CD4-positive, alpha-beta memory T cell (primary cell): ENCODE measurements around the gene ACD. TPM values are rescaled to one million over a fixed set of nuclear protein-coding genes. Genes with fewer than 3 reads are reported as not detected.

Source experiments
- CTCF ChIA-PET: fragments of 350-600 bp; sonication (Branson Sonifier 250); formaldehyde crosslinking; loops from one replicate; lab custom pipeline; 2021; ENCODE audit warnings: inconsistent platforms; ENCODE audit not compliant: partially characterized antibody; lab: Charles Lee
- POLR2A ChIA-PET: fragments of 350-600 bp; sonication (Branson Sonifier 250); formaldehyde crosslinking; loops from one replicate; lab custom pipeline; 2021; ENCODE audit not compliant: partially characterized antibody; lab: Charles Lee
- DNase-seq, 5 donors: peaks; one replicate each; pipeline versions ENCODE4 v3.0.0 to v3.0.0-alpha.2; 2020 to 2022; ENCODE audit warnings: mixed read lengths in 1 of 5
- H3K27ac ChIP-seq: one replicate; pipeline ENCODE4 v1.7.0; 2013; ENCODE audit warnings: low read depth, low read length
- H3K27me3 ChIP-seq: 2 replicates; pipeline ENCODE4 v1.7.0; 2013; ENCODE audit warnings: mild to moderate bottlenecking, low read length, moderate library complexity; ENCODE audit not compliant: insufficient read depth
- H3K36me3 ChIP-seq: 2 replicates; pipeline ENCODE4 v1.7.0; 2013; ENCODE audit warnings: mild to moderate bottlenecking, low read length, moderate library complexity; ENCODE audit not compliant: insufficient read depth
- H3K4me1 ChIP-seq: 2 replicates; pipeline ENCODE4 v1.7.0; 2013; ENCODE audit warnings: mild to moderate bottlenecking, low read length, moderate library complexity; ENCODE audit not compliant: insufficient read depth
- H3K4me3 ChIP-seq, 2 donors: one replicate each; pipeline ENCODE4 v1.7.0; 2013; ENCODE audit warnings: low read length in 2 of 2, mild to moderate bottlenecking in 1 of 2
- H3K9me3 ChIP-seq, 2 donors: one replicate each; pipeline ENCODE4 v1.7.0; 2013; ENCODE audit warnings: low read length in 2 of 2, control low read depth in 1 of 2; ENCODE audit not compliant: control insufficient read depth in 1 of 2
- H3K27ac Mint-ChIP-seq, 7 donors: one replicate each; pipeline ENCODE4 v1.8.0; 2020 to 2021; ENCODE audit warnings: mixed read lengths in 7 of 7, mild to moderate bottlenecking in 6 of 7, inconsistent platforms in 3 of 7, moderate library complexity in 3 of 7
- H3K27me3 Mint-ChIP-seq, 2 donors: one replicate each; pipeline ENCODE4 v1.8.0; 2020 to 2021; ENCODE audit warnings: mixed read lengths in 2 of 2
- H3K36me3 Mint-ChIP-seq, 2 donors: one replicate each; pipeline ENCODE4 v1.8.0; 2020 to 2021; ENCODE audit warnings: mixed read lengths in 2 of 2, inconsistent platforms in 1 of 2, mild to moderate bottlenecking in 1 of 2
- H3K4me1 Mint-ChIP-seq, 4 donors: one replicate each; pipeline ENCODE4 v1.8.0; 2020 to 2021; ENCODE audit warnings: mixed read lengths in 4 of 4, mild to moderate bottlenecking in 1 of 4
- H3K4me3 Mint-ChIP-seq, 8 donors: one replicate each; pipeline ENCODE4 v1.8.0; 2020 to 2021; ENCODE audit warnings: mixed read lengths in 8 of 8, mild to moderate bottlenecking in 7 of 8, moderate library complexity in 6 of 8, inconsistent platforms in 3 of 8
- H3K9me3 Mint-ChIP-seq, 8 donors: one replicate each; pipeline ENCODE4 v1.8.0; 2020 to 2021; ENCODE audit warnings: mixed read lengths in 8 of 8, mild to moderate bottlenecking in 5 of 8, inconsistent platforms in 3 of 8, moderate library complexity in 1 of 8
- intact Hi-C: fragments of 100-400 bp; cut with micrococcal nuclease; formaldehyde crosslinking; loops from one replicate; pipeline ENCODE4 v1.15.1; 2023
- polyA plus RNA-seq, 2 donors: library from polyadenylated mRNA; unstranded; fragments of 300-500 nt; fragmentation: Illumina TruSeq; gene quantifications; one replicate each; pipeline ENCODE4 v1.2.3, GENCODE V29; 2021
- total RNA-seq, 2 experiments: library from RNA; stranded (reverse); gene quantifications; one replicate each; pipeline ENCODE4 v1.2.3, GENCODE V29; 2021

The ACD gene
- 10 to 100 TPM; 49.6 to 50.6 TPM for total RNA-seq
- 10 to 100 TPM; 33.3 to 48.5 TPM for polyA plus RNA-seq

DNA sequence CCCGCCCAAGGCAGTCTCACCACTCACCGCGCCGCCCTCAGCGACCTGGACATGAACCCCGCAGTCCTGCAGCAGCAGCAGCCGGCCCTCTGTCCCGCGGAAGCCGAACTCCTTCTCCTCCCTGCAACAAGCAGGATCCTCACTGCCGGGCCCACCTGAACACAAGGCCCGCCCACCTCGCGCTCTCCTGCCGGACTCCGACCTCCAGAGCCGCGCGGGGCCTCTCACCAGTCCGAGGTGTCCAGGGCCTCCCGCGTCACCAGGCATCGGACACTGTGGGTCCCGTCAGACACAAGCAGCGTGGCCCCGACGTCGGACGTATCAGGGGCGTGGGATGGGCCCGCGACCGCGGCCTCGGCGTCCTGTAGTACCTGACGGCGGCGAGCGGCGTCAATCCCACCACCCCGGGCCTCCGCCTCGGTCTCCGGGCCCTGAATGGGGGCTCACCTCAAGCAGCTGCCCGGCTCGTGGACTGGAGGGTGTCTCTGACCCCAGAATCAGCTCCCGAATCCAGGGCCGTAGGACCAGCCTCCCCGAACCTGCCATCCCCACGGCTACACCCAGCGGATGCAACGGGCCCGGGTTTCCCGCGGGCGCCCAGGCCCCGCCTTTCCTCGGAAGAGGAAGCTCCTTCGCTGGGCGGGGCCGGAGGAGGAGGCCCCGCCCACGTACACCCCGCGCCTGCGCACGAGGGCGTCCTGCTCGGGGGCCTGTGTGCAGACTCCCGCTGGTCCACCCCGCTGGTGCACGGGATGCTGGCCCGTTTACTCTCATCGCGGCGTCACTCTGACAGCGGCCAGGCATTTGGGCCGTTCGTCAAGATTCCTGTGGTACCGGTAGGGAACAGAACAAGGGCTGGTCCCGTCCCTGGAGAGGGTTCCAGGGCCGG, at the start of gene ACD:
ACD (minus strand) TSS at position 586 of the 889 bp plus-strand sequence; CDS start at position 546, 40 bp downstream.
- POLR2A ChIA-PET, result interaction anchor here (0.6 to 6.1 kb wide), 26 partner anchors 11 to 276 kb away, joined by 3 to 164 read pairs (median 5); partner anchors contain the start of genes ATP6V0D1, CARMIL2, CTCF and EDC4
- peak within 1 kb of the TSS; percentile 97 to 99 (median 98) for H3K27ac Mint-ChIP-seq
- peak within 1 kb of the TSS; percentile 93 to 98 (median 95) for H3K4me3 Mint-ChIP-seq

GRCh38 chr16:67709050-67709449, 49.0 kb upstream of the ACD start:
- intact Hi-C loops, result no loop called here
- peak overlapping the region in 2 of 7 donors; percentile 57 to 73 for H3K27ac Mint-ChIP-seq
- Histone ChIP-seq H3K27ac (no peak overlapping the region), H3K9me3 (no peaks in the 10 kb centered on the region), H3K36me3 (no peaks in the 10 kb centered on the region), H3K4me1 (peaks cover 4% of the 10 kb centered on the region), H3K4me3 (no peak overlapping the region), H3K27me3 (no peaks in the 10 kb centered on the region)
- ChIA-PET CTCF (interaction anchor here (0.6 kb wide), 1 partner anchor 195 kb away, joined by 3 read pairs; no protein-coding TSS in a partner anchor), POLR2A (interaction anchor here (1.6 kb wide), 1 partner anchor 11 kb away, joined by 7 read pairs; the partner anchor contains the start of gene GFOD2)
- H3K27me3 Mint-ChIP-seq, result no peaks in the 10 kb centered on the region
- peaks cover 8 to 9% of the 10 kb centered on the region in 2 donors for H3K36me3 Mint-ChIP-seq
- no peak overlapping the region for H3K4me3 Mint-ChIP-seq
- no peak for DNase-seq
- no peaks in the 10 kb centered on the region for H3K9me3 Mint-ChIP-seq
- H3K4me1 Mint-ChIP-seq, result peaks cover 18 to 39% (median 31%) of the 10 kb centered on the region in 4 donors

More for the DNA sequence above, at the start of gene ACD:
- Histone ChIP-seq H3K27me3 (no peaks in the 10 kb centered on the region), H3K4me3 (peak within 1 kb of the TSS; percentile 98 to 100), H3K9me3 (no peaks in the 10 kb centered on the region), H3K27ac (peak within 1 kb of the TSS; percentile 98), H3K4me1 (peaks cover 25% of the 10 kb centered on the region), H3K36me3 (peaks cover 19% of the 10 kb centered on the region)
- DNase-seq, result peak; percentile 90 to 96 (median 94)
- H3K4me1 Mint-ChIP-seq, result peaks cover 9 to 43% (median 19%) of the 10 kb centered on the region in 4 donors
- H3K27me3 Mint-ChIP-seq, result no peaks in the 10 kb centered on the region
- CTCF ChIA-PET, result interaction anchor here (0.8 to 6.4 kb wide), 13 partner anchors 8 to 179 kb away, joined by 3 to 51 read pairs (median 5); partner anchors contain the start of genes ATP6V0D1, C16orf86, CARMIL2 and CTCF
- peaks cover 7 to 24% of the 10 kb centered on the region in 2 donors for H3K36me3 Mint-ChIP-seq
- no peaks in the 10 kb centered on the region for H3K9me3 Mint-ChIP-seq
- intact Hi-C loops, result loop anchor here (1.0 to 5.0 kb wide), 8 partner anchors 15 to 425 kb away; partner anchors contain the start of genes ATP6V0D1, CARMIL2, CTCF and GFOD2

- DNase-seq, result no peak
- Histone ChIP-seq H3K4me1 (peaks cover 11% of the 10 kb centered on the region), H3K27me3 (no peaks in the 10 kb centered on the region), H3K27ac (no peak overlapping the region), H3K36me3 (no peaks in the 10 kb centered on the region), H3K9me3 (no peaks in the 10 kb centered on the region), H3K4me3 (no peak overlapping the region)
- Mint-ChIP-seq H3K27ac (peak overlapping the region in 4 of 7 donors; percentile 30 to 68 (median 46)), H3K36me3 (peaks cover 6 to 8% of the 10 kb centered on the region in 2 donors), H3K27me3 (no peaks in the 10 kb centered on the region), H3K9me3 (no peaks in the 10 kb centered on the region), H3K4me1 (peaks cover 20 to 41% (median 33%) of the 10 kb centered on the region in 4 donors), H3K4me3 (no peak overlapping the region)
- ChIA-PET CTCF (no interaction called here), POLR2A (interaction anchor here (1.6 kb wide), 1 partner anchor 11 kb away, joined by 7 read pairs; the partner anchor contains the start of gene GFOD2)
- intact Hi-C loops, result no loop called here
Observed at GRCh38 chr16:67708368-67708771, 48.3 kb upstream of the ACD start.

- Histone ChIP-seq H3K9me3 (no peaks in the 10 kb centered on the region), H3K4me3 (no peak overlapping the region), H3K27me3 (no peaks in the 10 kb centered on the region), H3K36me3 (no peaks in the 10 kb centered on the region), H3K4me1 (peaks cover 16% of the 10 kb centered on the region), H3K27ac (no peak overlapping the region)
- Mint-ChIP-seq H3K27me3 (no peaks in the 10 kb centered on the region), H3K36me3 (peaks cover 6 to 8% of the 10 kb centered on the region in 2 donors), H3K9me3 (no peaks in the 10 kb centered on the region), H3K27ac (peak overlapping the region in 3 of 7 donors; percentile 13 to 79 (median 42)), H3K4me1 (peaks cover 23 to 46% (median 36%) of the 10 kb centered on the region in 4 donors), H3K4me3 (peak overlapping the region in 1 of 8 donors; percentile 46)
- ChIA-PET POLR2A (no interaction called here), CTCF (no interaction called here)
- intact Hi-C loops, result no loop called here
- no peak for DNase-seq
Observed at GRCh38 chr16:67707790-67708189, 47.7 kb upstream of the ACD start.

DNA sequence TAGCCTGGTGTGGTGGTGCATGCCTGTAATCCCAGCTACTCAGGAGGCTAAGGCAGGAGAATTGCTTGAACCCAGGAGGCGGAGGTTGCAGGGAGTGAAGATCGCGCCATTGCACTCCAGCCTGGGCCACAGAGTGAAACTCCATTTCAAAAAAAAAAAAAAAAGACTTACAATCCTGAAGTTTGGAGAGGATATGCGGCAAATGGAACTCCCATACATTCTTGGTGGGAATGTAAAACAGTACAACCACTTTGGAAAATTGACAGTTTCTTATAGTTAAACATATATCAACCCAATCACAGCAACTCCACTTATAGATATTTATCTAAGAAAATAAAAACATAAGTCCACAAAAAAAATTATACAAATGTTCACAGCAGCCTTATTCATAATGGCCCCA, 47.1 kb upstream of the ACD start:
- intact Hi-C loops, result no loop called here
- Mint-ChIP-seq H3K36me3 (peaks cover 6 to 8% of the 10 kb centered on the region in 2 donors), H3K4me3 (no peak overlapping the region), H3K27ac (no peak overlapping the region), H3K4me1 (peaks cover 23 to 52% (median 37%) of the 10 kb centered on the region in 4 donors), H3K27me3 (no peaks in the 10 kb centered on the region), H3K9me3 (no peaks in the 10 kb centered on the region)
- Histone ChIP-seq H3K4me3 (no peak overlapping the region), H3K27ac (no peak overlapping the region), H3K27me3 (no peaks in the 10 kb centered on the region), H3K9me3 (no peaks in the 10 kb centered on the region), H3K4me1 (peaks cover 20% of the 10 kb centered on the region), H3K36me3 (no peaks in the 10 kb centered on the region)
- POLR2A ChIA-PET, result interaction anchor here (1.8 kb wide), 1 partner anchor 12 kb away, joined by 7 read pairs; the partner anchor contains the start of gene GFOD2
- CTCF ChIA-PET, result no interaction called here
- no peak for DNase-seq

DNA sequence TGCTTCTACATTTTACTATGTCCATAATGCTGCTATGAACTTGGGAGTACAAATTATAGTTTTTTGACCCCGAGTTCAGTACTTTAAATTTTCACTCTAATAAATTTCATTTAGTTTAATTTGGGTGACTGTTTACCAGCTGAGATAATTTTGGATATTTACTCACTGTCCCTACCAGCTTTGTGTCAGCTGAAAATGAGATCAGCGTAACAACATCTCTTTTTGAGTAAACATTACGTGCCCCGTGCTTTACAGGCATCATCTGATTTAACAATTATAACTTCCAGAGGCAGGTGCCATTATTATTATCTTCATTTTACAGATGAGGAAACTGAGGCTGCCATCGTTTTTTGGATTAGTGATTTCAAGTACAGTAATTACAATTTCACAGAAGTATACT, 44.0 kb upstream of the ACD start:
- Mint-ChIP-seq H3K27ac (peak overlapping the region in 5 of 7 donors; percentile 42 to 92 (median 89)), H3K36me3 (no peaks in the 10 kb centered on the region), H3K27me3 (no peaks in the 10 kb centered on the region), H3K4me1 (peaks cover 17 to 38% (median 28%) of the 10 kb centered on the region in 4 donors), H3K9me3 (no peaks in the 10 kb centered on the region), H3K4me3 (peak overlapping the region in 4 of 8 donors; percentile 16 to 69 (median 22))
- no peaks in the 10 kb centered on the region for H3K27me3 ChIP-seq
- intact Hi-C loops, result no loop called here
- H3K4me3 ChIP-seq, result no peak overlapping the region
- peaks cover 20% of the 10 kb centered on the region for H3K4me1 ChIP-seq
- H3K9me3 ChIP-seq, result no peaks in the 10 kb centered on the region
- H3K36me3 ChIP-seq, result no peaks in the 10 kb centered on the region
- DNase-seq, result no peak
- ChIA-PET POLR2A (interaction anchor here (1.3 kb wide), 1 partner anchor 15 kb away, joined by 6 read pairs; the partner anchor contains the start of gene GFOD2), CTCF (interaction anchor here (1.0 kb wide), 1 partner anchor 130 kb away, joined by 3 read pairs; no protein-coding TSS in a partner anchor)
- no peak overlapping the region for H3K27ac ChIP-seq
